Prostate gland (tissue), 2 donors: ENCODE results near the gene SOX9.

Experiments used
- POLR2A ChIP-seq: fragments of 450-650 bp; IDR thresholded peaks from one replicate; pipeline ENCODE4 v1.6.1; 2016; ENCODE audit warnings: antibody characterized with exemption, mild to moderate bottlenecking
- POLR2AphosphoS5 ChIP-seq: sonication (generic); formaldehyde crosslinking; IDR thresholded peaks from one replicate; pipeline ENCODE4 v1.6.1; 2017; ENCODE audit warnings: antibody characterized with exemption
- TF ChIP-seq, protein P1 (sequence below), 4 experiments: fragments of 200-600 bp in 2 of 4; fragments of 450-650 bp in 2 of 4; sonication (generic) in 2 of 4; IDR thresholded peaks; 1 replicate in 3 of 4; 2 replicates in 1 of 4; pipeline ENCODE4 v1.5.1; 2016 to 2019; ENCODE audit warnings: antibody characterized with exemption in 4 of 4, mild to moderate bottlenecking in 2 of 4, moderate library complexity in 2 of 4

DNA sequence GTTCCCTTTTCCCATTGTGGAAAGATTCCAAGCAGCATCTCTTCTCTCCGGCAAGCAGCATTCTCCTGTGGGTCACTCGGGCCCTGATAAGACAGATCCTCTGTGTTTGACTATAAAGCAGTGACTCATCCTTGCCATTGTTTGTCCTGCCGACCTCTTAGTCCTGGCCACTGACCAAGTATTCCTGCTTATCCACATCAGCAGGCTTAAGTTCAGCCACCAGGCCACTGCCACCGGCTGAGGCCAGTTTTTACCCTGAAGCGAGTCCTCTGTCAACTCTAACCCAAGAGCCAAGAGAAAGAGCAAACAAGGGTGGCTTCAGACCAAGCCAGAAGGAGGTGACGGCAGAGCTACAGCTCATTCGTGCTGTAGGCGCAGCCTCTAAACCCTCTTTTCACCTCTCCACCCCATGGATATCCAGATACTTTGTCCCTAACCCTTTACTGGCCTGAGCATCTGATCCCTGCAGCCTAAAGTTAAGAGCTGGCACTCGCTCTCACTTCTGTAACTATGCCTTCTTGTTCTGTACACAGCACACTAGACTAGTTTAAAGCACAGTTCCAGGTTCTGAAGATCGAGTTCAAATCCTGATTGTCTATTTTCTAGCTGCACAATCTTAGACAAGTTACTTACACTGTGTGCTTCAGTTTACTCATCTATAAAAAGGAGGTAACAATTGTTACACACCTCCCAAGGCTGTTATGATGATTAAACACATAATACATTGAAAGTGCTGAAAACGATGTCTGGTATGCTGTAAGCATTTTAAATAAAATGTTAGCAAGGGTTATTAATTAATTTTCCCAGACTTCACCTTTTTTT, 31.0 kb downstream of the SOX9 start:
- TF ChIP-seq POLR2A (no peak), POLR2AphosphoS5 (peak; percentile 81)
- TF ChIP-seq, protein P1, sequence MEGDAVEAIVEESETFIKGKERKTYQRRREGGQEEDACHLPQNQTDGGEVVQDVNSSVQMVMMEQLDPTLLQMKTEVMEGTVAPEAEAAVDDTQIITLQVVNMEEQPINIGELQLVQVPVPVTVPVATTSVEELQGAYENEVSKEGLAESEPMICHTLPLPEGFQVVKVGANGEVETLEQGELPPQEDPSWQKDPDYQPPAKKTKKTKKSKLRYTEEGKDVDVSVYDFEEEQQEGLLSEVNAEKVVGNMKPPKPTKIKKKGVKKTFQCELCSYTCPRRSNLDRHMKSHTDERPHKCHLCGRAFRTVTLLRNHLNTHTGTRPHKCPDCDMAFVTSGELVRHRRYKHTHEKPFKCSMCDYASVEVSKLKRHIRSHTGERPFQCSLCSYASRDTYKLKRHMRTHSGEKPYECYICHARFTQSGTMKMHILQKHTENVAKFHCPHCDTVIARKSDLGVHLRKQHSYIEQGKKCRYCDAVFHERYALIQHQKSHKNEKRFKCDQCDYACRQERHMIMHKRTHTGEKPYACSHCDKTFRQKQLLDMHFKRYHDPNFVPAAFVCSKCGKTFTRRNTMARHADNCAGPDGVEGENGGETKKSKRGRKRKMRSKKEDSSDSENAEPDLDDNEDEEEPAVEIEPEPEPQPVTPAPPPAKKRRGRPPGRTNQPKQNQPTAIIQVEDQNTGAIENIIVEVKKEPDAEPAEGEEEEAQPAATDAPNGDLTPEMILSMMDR (IDR thresholded peaks at IDR 0.05), result no peak
